DOHH2 (cell line): ENCODE measurements around the gene ABLIM3.

Source experiments
- EZH2phosphoT487 ChIP-seq: fragments of 200-600 bp; sonication (generic); IDR thresholded peaks from 2 replicates; pipeline ENCODE4 v1.6.1; 2017; ENCODE audit warnings: borderline replicate concordance, mild to moderate bottlenecking, antibody characterized with exemption, low read length, moderate library complexity, mixed read lengths
- TF ChIP-seq, protein P1 (sequence below): fragments of 200-600 bp; sonication (generic); IDR thresholded peaks from one replicate; pipeline ENCODE4 v1.5.1; 2014; ENCODE audit warnings: antibody characterized with exemption, mild to moderate bottlenecking, low read depth, low read length; ENCODE audit not compliant: poor library complexity, severe bottlenecking

DNA sequence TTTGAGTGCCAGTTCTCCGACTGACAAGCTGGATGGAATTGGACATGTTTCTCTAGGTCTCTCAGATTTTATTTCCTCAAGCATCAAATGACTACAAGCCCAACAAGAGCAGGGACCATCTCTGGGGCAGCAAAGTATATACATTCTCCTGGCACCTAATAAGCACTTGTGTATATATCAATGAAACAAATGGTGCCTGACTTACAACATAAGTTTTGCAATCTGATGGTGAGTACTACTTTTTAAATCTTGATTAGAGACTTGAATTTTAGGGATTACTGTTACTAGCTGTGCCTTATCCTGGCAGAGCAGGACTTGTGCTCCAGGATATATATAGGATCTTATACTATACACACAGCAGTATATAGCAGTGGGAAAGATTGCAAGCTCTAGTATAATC, 8.8 kb upstream of the ABLIM3 start:
- TF ChIP-seq, protein P1, sequence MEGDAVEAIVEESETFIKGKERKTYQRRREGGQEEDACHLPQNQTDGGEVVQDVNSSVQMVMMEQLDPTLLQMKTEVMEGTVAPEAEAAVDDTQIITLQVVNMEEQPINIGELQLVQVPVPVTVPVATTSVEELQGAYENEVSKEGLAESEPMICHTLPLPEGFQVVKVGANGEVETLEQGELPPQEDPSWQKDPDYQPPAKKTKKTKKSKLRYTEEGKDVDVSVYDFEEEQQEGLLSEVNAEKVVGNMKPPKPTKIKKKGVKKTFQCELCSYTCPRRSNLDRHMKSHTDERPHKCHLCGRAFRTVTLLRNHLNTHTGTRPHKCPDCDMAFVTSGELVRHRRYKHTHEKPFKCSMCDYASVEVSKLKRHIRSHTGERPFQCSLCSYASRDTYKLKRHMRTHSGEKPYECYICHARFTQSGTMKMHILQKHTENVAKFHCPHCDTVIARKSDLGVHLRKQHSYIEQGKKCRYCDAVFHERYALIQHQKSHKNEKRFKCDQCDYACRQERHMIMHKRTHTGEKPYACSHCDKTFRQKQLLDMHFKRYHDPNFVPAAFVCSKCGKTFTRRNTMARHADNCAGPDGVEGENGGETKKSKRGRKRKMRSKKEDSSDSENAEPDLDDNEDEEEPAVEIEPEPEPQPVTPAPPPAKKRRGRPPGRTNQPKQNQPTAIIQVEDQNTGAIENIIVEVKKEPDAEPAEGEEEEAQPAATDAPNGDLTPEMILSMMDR, result no peak
- no peak for TF ChIP-seq EZH2phosphoT487
